GM21367 (cell line): ENCODE results near the gene FBXO40.

Experiments used
- ATAC-seq: cut with Tn5 transposase; IDR thresholded peaks from one replicate; pipeline ENCODE4 v1.9.1; 2021; ENCODE audit not compliant: unreplicated experiment

FBXO40 gene

GRCh38 chr3:121661376-121661775 is 68.2 kb downstream of the FBXO40 start:
- ATAC-seq = no peak

- ATAC-seq = no peak
Measured at GRCh38 chr3:121662742-121663141, 69.6 kb downstream of the FBXO40 start.

- ATAC-seq = no peak
Measured at GRCh38 chr3:121663171-121663847, 70.1 kb downstream of the FBXO40 start.

- no peak for ATAC-seq
Measured at GRCh38 chr3:121665488-121665887, 72.3 kb downstream of the FBXO40 start.

- no peak for ATAC-seq
Measured at GRCh38 chr3:121667333-121667732, 74.2 kb downstream of the FBXO40 start.

GRCh38 chr3:121670676-121671075 is 77.5 kb downstream of the FBXO40 start:
- ATAC-seq = no peak

GRCh38 chr3:121677141-121677540 is 84.0 kb downstream of the FBXO40 start:
- no peak for ATAC-seq
